Measurements from ENCODE around the gene NCAPG2.

NCAPG2 gene

GRCh38 chr7:158666401-158666800 is 38.2 kb downstream of the NCAPG2 start:
- TF ChIP-seq, protein P1, sequence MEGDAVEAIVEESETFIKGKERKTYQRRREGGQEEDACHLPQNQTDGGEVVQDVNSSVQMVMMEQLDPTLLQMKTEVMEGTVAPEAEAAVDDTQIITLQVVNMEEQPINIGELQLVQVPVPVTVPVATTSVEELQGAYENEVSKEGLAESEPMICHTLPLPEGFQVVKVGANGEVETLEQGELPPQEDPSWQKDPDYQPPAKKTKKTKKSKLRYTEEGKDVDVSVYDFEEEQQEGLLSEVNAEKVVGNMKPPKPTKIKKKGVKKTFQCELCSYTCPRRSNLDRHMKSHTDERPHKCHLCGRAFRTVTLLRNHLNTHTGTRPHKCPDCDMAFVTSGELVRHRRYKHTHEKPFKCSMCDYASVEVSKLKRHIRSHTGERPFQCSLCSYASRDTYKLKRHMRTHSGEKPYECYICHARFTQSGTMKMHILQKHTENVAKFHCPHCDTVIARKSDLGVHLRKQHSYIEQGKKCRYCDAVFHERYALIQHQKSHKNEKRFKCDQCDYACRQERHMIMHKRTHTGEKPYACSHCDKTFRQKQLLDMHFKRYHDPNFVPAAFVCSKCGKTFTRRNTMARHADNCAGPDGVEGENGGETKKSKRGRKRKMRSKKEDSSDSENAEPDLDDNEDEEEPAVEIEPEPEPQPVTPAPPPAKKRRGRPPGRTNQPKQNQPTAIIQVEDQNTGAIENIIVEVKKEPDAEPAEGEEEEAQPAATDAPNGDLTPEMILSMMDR (IDR thresholded peaks at IDR 0.05; ENCODE audit: low read depth, low read length, missing control alignments) = no peak
- H3K4me3 ChIP-seq (ENCODE audit: low read depth, low read length) = no peak overlapping the region
- in situ Hi-C loops (cut with HindIII; ENCODE audit: low sequenced_read_pairs) = no loop called here
- DNase-seq (ENCODE audit: low read depth) = no peak

DNA sequence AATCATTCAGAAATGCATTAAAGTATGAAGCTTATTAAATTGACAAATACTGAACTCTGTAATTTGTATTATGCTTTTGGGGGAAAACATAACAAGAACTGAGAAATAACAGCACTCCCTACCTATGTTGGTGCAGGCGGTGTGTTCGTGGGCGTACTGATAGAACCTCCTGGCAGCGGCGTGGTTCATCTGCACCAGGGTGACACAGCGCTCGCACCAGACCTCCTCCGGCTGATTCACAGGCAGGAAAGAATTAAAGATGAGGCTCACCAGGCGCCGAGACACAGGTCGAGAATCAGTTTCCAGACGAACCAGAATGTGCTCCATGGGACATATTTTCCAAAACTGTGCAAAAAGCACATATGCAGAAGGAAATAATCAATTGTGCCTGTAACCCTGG is 40.2 kb downstream of the NCAPG2 start:
- in situ Hi-C loops (cut with HindIII; ENCODE audit: low sequenced_read_pairs) = no loop called here
- TF ChIP-seq, protein P1 (IDR thresholded peaks at IDR 0.05; ENCODE audit: low read depth, low read length, missing control alignments) = no peak
- no peak for DNase-seq (ENCODE audit: low read depth)
- no peak overlapping the region for H3K4me3 ChIP-seq (ENCODE audit: low read depth, low read length)

DNA sequence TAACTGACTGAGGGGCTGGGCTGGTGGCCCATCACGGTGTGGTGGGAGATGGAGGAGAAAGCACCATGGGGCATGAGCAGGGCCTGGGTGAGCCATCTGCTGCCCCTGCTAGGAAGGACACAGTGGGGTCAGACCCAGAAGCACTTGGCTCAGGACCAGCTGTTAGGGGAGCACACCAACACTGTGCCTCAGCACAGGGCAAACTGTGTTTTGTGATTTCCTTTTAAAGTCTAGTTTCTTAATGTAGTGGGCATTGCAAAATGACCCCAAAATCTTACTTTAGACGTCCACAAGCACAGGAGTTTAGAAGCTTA is 41.2 kb downstream of the NCAPG2 start:
- TF ChIP-seq, protein P1 (IDR thresholded peaks at IDR 0.05; ENCODE audit: low read depth, low read length, missing control alignments) = no peak
- in situ Hi-C loops (cut with HindIII; ENCODE audit: low sequenced_read_pairs) = no loop called here
- no peak for DNase-seq (ENCODE audit: low read depth)
- H3K4me3 ChIP-seq (ENCODE audit: low read depth, low read length) = no peak overlapping the region

- no peak overlapping the region for H3K4me3 ChIP-seq (ENCODE audit: low read depth, low read length)
- TF ChIP-seq, protein P1 (IDR thresholded peaks at IDR 0.05; ENCODE audit: low read depth, low read length, missing control alignments) = no peak
- DNase-seq (ENCODE audit: low read depth) = no peak
- in situ Hi-C loops (cut with HindIII; ENCODE audit: low sequenced_read_pairs) = no loop called here
These were observed 41.8 kb downstream of the NCAPG2 start for GRCh38 chr7:158662610-158663427.

DNA sequence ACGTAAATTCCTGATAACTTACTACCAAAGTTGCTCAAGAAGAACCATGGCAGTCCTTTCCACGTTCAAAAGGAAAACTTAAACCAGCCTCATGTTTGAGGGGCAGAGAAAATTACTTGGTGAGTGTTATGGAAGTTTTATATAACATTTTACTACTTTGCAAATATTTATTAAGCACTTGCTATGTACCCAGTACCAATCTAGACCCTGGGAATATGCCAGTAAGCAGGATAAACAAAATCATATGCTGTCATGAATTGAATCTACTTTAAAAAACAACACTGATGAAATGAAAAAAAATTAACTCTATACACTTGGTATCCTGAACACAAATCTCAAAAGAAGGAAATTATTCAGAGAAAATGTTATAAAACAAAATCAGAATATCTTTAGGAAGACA is 46.1 kb downstream of the NCAPG2 start:
- in situ Hi-C loops (cut with HindIII; ENCODE audit: low sequenced_read_pairs) = no loop called here
- TF ChIP-seq, protein P1 (IDR thresholded peaks at IDR 0.05; ENCODE audit: low read depth, low read length, missing control alignments) = no peak

DNA sequence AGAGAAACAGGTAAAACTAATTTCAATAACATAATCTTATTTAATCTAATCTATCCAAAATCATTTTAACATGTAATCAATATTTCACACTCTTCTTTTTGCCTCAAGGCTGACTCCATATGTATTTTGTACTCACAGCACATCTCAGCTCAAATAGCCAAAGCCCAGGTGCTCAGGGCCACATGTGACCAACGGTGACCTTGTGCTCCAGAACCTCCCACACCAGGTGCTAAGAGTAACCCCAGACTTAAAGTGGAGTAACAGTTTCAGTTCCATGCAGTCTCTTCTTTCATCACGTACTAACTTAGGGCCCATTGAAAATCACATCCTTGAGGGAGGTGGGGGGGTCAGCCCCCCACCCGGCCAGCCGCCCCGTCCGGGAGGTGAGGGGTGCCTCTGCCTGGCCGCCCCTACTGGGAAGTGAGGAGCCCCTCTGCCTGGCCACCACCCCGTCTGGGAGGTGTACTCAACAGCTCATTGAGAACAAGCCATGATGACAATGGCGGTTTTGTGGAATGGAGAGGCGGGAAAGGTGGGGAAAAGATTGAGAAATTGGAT is 47.3 kb downstream of the NCAPG2 start:
- in situ Hi-C loops (cut with HindIII; ENCODE audit: low sequenced_read_pairs) = no loop called here
- DNase-seq (ENCODE audit: low read depth) = no peak
- TF ChIP-seq, protein P1 (IDR thresholded peaks at IDR 0.05; ENCODE audit: low read depth, low read length, missing control alignments) = no peak
- H3K4me3 ChIP-seq (ENCODE audit: low read depth, low read length) = no peak overlapping the region

More for the DNA sequence above, 46.1 kb downstream of the NCAPG2 start:
- DNase-seq (ENCODE audit: low read depth) = no peak
- no peak overlapping the region for H3K4me3 ChIP-seq (ENCODE audit: low read depth, low read length)

Measured in astrocyte of the cerebellum (primary cell).